Omental fat pad (tissue), 4 donors: ENCODE results near the gene MUC5AC. TPM values are rescaled to one million over a fixed set of nuclear protein-coding genes. Genes with fewer than 3 reads are reported as not detected.

Source experiments
- ATAC-seq: fragments of 150-250 bp; one replicate; pipeline ENCODE4 v1.9.1; 2016; ENCODE audit warnings: mild to moderate bottlenecking, moderate library complexity; ENCODE audit not compliant: low FRiP score
- DNase-seq: peaks from one replicate; pipeline ENCODE4 v3.0.0-alpha.2; 2019; ENCODE audit warnings: low spot score
- CTCF ChIP-seq, 3 donors: fragments of 450-650 bp; IDR thresholded peaks; one replicate each; pipeline ENCODE4 v1.5.1; 2016 to 2017; ENCODE audit warnings: antibody characterized with exemption in 3 of 3, mild to moderate bottlenecking in 3 of 3, moderate library complexity in 2 of 3
- total RNA-seq, 4 donors: library from RNA; depleted of rRNA; stranded (reverse); fragments of >200 nt; gene quantifications; one replicate each; pipeline ENCODE4 v1.1.0, GENCODE V29; 2016

The MUC5AC gene
- total RNA-seq, 4 donors from 2014 or later, result not detected

DNA sequence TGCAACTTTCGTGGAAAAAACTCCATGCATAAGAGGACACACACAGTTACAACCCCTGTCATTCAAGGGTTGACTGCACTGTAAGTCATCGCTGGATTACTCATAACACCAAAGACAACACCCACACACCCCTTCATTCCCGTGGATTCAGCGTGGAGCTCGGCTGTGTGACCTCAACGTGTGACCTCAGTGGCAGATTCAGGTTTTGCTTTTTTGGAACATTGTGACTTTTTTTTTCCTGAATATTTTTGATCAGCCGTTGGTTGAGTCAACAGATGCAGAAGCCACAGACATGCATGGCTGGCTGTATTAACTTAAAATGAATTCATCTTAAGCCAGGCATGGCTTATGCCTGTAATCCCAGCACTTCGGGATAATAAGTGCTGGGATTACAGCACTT is 19.7 kb upstream of the MUC5AC start:
- ATAC-seq (no peak), DNase-seq (no peak)
- no peak for TF ChIP-seq CTCF (IDR thresholded peaks at IDR 0.05)

- DNase-seq (peak; percentile 3), ATAC-seq (no peak)
- TF ChIP-seq CTCF (IDR thresholded peaks at IDR 0.05), result no peak
Measured at GRCh38 chr11:1139441-1140083, 18.2 kb upstream of the MUC5AC start.

DNA sequence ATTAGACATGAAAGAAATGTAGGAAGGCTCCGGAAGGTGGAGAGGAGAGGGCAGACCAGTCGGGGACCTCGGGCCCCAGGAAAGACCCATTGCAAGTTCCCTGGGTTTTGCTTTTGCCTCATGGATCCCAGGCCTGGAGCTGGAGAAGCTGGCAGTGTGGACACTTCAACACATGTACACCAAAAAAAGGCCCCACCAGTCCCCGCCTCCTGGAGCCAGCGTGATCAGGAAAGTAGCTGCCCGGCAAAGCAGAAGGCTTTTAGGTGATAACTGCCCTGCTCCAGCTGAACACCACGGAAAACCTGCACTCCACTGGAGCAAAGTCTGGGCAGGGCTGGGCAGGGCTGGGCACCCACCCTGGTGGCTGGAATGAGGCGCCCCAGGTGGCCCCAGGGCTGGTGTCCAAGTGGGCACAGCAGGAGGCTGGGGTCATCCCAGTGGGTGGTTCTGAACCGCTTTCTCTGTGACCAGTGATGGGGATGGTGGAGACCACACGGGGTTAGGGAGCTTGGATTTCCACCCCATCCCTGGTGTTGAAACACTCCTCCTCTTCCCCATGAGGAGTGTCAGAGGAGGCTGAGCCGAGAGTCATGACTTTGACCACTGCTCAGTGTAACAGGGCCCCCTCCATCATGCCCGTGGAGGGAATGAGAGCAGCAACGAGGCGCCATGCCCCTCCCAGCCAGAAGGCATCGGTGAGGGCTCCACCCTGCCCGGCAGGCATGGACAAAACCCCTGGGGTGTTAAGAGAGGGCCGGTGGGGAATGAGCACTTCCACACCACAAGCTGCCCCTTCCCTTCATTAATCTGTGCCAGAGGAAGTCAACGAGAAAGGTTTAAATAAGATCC is 16.9 kb upstream of the MUC5AC start:
- ATAC-seq (no peak), DNase-seq (peak; percentile 8)
- no peak for TF ChIP-seq CTCF (IDR thresholded peaks at IDR 0.05)

DNA sequence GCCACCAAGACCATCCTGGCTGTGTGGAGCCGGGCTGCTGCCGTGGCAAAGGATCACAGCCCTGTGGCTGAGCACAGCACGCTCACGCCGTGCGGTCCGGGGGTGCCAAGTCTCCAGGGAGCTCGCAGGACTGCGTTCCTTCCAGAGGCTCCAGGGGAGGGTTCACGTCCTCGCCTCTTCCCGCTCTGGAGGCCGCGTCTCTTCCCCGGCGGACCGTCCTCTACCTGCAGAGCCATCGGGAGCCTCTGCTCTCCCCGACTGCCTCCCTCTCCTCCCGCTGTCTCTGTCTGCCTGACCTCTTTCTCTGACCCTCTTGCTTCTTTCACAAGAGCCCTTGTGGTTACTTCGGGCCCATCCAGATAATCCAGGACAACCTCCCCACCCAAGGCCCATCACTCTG is 11.4 kb upstream of the MUC5AC start:
- TF ChIP-seq CTCF (IDR thresholded peaks at IDR 0.05), result no peak
- DNase-seq (peak; percentile 12), ATAC-seq (no peak)

GRCh38 chr11:1147792-1148191 is 10.0 kb upstream of the MUC5AC start:
- TF ChIP-seq CTCF (IDR thresholded peaks at IDR 0.05), result no peak
- ATAC-seq, result no peak
- DNase-seq, result no peak

GRCh38 chr11:1148752-1149180 is 9.0 kb upstream of the MUC5AC start:
- ATAC-seq (no peak), DNase-seq (no peak)
- TF ChIP-seq CTCF (IDR thresholded peaks at IDR 0.05), result no peak

- no peak for ATAC-seq
- DNase-seq, result no peak
- no peak for TF ChIP-seq CTCF (IDR thresholded peaks at IDR 0.05)
Measured at GRCh38 chr11:1149545-1149944, 8.2 kb upstream of the MUC5AC start.
